GM18507 (cell line): Measurements from ENCODE around the gene SMIM7.
A peak's percentile ranks its signal among the peaks of the same experiment; 100 is the strongest.
"Not testable (repeated sequence)": the region's sequence is repeated elsewhere in the genome, so short reads cannot be mapped to it uniquely, and the experiment has no call there.

Experiments used
- DNase-seq: peaks from one replicate; pipeline ENCODE4 v3.0.0; 2011; ENCODE audit warnings: low read depth; ENCODE audit not compliant: insufficient read length; ENCODE audit errors: extremely low spot score
- FAIRE-seq: peaks from 2 replicates; lab custom pipeline; 2011; peaks lifted over from hg19 to GRCh38; lab: Jason Lieb, UNC

SMIM7 gene

DNA sequence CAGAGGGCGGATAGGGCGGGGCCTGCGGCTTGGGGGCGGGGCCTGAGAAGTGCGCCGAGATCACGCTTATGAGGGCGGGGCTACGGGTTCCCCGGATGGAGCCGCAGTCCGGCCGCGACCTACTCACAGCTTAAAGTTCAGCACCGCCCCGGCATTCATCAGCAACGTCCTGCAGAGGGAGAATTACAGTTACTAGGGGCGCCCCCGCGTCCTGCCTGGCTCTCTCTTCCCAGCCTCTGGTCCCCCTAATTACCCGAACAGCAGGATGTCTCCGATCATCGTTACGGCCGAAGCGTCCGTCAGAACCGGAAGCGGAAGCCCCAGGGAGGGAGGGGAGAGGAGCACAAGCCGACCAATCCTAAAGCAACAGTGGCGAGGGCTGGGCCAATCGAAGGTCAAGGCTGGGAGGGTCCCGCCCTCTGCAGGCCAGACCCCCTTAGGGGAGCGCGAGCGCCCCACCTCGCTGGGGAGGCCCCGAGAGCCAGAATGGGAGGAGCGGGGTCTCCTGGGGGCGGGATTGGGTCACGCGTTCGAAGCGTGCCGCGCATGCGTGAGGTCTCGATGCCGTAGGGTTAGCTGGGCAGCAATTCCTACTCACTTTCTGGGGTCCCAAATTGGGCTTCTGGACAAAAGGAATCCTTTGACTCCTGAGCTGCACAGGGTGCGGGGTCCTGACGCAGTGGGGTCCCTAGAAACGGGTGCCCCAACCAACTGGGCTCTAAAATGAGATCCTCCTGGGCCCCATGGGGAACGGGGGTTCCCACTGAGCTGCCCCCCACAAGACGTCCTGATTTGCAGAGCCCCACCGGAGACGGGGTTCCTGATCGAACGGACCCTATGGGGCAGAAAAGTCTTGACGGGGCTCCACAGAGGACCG lies at the start of gene SMIM7:
Gene SMIM7, minus strand, starts transcription at position 313 of the 877 bp plus-strand sequence. Its CDS starts 34 bp downstream, at position 279.
- DNase-seq (peak; percentile 97), FAIRE-seq (peak; percentile 99)

- no peak for FAIRE-seq
- no peak for DNase-seq
These were observed 43.7 kb upstream of the SMIM7 start for GRCh38 chr19:16703677-16704076.

- DNase-seq (no peak), FAIRE-seq (no peak)
These were observed 42.2 kb upstream of the SMIM7 start for GRCh38 chr19:16702123-16702522.

GRCh38 chr19:16698914-16699313 lies 39.0 kb upstream of the SMIM7 start:
- FAIRE-seq (no peak), DNase-seq (no peak)

GRCh38 chr19:16688084-16688483 lies 28.1 kb upstream of the SMIM7 start:
- FAIRE-seq: no peak

GRCh38 chr19:16684216-16684615 lies 24.3 kb upstream of the SMIM7 start:
- FAIRE-seq: no peak
- no peak for DNase-seq

More at GRCh38 chr19:16688084-16688483, 28.1 kb upstream of the SMIM7 start:
- DNase-seq: no peak

- FAIRE-seq (no peak), DNase-seq (no peak)
These were observed 22.6 kb upstream of the SMIM7 start for GRCh38 chr19:16682539-16682938.

DNA sequence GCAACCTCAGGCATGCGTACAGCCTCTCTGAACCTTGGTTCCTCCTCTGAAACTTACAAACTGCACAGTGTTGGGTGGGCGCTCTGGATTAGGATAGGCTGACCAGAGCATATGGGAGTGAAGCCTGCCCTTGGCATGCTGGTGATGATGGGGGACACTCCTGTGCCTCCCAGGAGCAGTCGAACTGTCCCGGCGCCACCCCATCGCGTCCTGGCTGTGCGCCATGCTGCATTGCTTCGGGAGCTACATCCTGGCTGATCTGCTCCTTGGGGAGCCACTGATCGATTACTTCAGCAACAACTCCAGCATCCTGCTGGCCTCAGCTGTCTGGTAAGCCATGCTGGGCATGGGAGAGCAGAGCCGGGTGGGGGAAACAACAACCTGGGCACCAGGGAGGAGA lies 19.9 kb upstream of the SMIM7 start:
- DNase-seq (no peak), FAIRE-seq (no peak)

DNA sequence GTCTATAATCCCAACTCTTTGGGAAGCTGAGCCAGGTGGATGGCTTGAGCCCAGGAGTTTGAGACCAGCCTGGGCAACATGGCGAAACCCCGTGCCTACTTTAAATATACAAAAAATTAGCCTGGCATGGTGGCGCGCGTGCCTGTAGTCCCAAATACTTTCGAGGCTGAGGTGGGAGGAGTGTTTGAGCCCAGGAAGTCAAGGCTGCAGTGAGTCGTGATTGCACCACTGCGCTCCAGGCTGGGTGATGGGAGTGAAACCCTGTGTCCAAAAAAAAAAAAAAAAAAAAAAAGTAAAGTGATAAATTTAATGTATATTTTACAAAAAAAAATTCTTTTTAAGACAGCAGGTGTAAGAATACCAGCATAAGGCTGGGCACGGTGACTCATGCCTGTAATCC lies 18.6 kb upstream of the SMIM7 start:
- DNase-seq (no peak), FAIRE-seq (no peak)

GRCh38 chr19:16677055-16677454 lies 17.1 kb upstream of the SMIM7 start:
- DNase-seq (no peak), FAIRE-seq (no peak)

GRCh38 chr19:16676101-16676798 lies 16.3 kb upstream of the SMIM7 start:
- no peak for FAIRE-seq
- DNase-seq: no peak

DNA sequence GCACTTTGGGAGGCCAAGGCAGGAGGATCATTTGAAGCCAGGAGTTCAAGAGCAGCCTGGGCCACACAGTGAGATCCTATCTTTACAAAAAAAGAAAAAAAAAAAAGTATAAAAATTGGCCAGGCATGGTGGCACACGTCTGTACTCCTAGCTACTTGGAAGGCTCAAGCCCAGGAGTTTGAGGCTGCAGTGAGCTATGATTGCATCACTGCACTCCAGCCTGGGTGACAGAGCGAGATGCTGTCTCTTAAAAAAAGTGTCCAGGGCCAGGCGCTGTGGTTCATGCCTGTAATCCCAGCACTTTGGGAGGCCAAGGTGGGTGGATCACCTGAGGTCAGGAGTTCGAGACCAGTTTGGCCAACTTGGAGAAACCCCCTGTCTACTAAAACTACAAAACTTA lies 13.9 kb upstream of the SMIM7 start:
- FAIRE-seq, DNase-seq: not testable (repeated sequence)

- DNase-seq (no peak), FAIRE-seq (no peak)
These were observed 13.3 kb upstream of the SMIM7 start for GRCh38 chr19:16673231-16673630.

- no peak for FAIRE-seq
- no peak for DNase-seq
These were observed 11.8 kb upstream of the SMIM7 start for GRCh38 chr19:16671652-16672274.

GRCh38 chr19:16670291-16670690 lies 10.3 kb upstream of the SMIM7 start:
- no peak for DNase-seq
- FAIRE-seq: no peak

- DNase-seq, FAIRE-seq: not testable (repeated sequence)
These were observed 8.8 kb upstream of the SMIM7 start for GRCh38 chr19:16668702-16669101.

DNA sequence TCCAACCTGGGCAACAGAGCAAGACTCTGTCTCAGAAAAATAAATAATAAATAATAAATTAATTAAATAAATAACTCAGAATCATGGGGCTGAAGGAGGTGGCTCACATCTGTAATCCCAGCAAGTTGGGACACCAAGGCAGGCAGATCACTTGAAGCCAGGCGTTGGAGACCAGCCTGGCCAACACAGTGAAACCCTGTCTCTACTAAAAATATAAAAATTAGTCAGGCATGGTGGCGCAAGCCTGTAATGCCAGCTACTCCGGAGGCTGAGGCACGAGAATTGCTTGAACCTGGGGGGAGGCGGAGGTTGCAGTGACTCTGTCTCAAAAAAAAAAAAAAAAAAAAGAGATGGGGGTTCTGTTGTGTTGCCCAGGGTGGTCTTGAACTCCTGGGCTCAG lies 8.2 kb upstream of the SMIM7 start:
- DNase-seq (no peak), FAIRE-seq (no peak)

GRCh38 chr19:16661480-16662034 lies 1.6 kb upstream of the SMIM7 start:
- no peak for DNase-seq
- no peak for FAIRE-seq

DNA sequence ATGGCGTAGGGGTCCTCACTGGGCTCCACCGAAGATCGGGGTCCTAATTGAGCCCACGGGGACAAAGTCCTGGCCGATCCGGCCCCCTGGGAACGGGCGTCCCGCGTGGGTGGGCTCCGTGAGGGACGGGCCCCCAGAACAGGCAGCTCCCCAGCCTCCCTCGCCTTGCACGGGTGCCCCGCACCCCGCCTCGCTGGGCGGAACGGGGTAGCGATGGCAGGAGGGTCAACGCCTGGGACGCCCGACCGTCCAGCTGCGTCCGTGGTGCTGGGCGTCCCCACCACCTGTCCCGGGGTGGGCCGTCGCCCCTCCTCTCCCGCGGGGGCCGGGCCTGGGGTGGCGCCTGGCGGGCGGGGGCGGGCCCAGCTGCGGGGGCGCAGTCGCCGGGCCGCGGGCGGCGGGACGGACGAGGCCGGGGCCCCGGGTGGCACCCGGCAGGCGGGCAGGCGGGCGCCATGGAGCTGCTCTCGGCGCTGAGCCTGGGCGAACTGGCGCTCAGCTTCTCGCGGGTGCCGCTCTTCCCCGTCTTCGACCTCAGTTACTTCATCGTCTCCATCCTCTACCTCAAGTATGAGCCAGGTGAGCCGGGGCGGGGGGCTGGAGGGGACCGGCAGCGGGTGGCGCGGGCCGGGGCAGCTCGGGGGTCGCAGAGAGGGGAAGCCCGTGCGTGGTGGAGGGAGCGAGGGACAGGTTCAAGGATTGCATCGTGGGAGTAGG lies 977 bp upstream of the SMIM7 start, which contains the start of gene TMEM38A:
Gene TMEM38A, plus strand, starts transcription at position 377 of the 717 bp plus-strand sequence. Its CDS starts 79 bp downstream, at position 456.
- FAIRE-seq (no peak), DNase-seq (no peak)
